Measurements from ENCODE around the gene ETV6.

The ETV6 gene

GRCh38 chr12:11757095-11757494 is 107.6 kb downstream of the ETV6 start:
- Mint-ChIP-seq H3K27me3 (no peaks in the 10 kb centered on the region), H3K27ac (peak overlapping the region; percentile 95), H3K9me3 (no peaks in the 10 kb centered on the region), H3K36me3 (peaks cover 22% of the 10 kb centered on the region), H3K4me1 (peaks cover 50% of the 10 kb centered on the region), H3K4me3 (no peak overlapping the region)
- ATAC-seq (ENCODE audit: low read depth) (no peak), DNase-seq (ENCODE audit: low spot score in 2 of 2) (no peak)

GRCh38 chr12:11757531-11757930 is 108.1 kb downstream of the ETV6 start:
- Mint-ChIP-seq H3K27ac (peak overlapping the region; percentile 95), H3K4me1 (peaks cover 51% of the 10 kb centered on the region), H3K36me3 (peaks cover 22% of the 10 kb centered on the region)

GRCh38 chr12:11758087-11758486 is 108.6 kb downstream of the ETV6 start:
- H3K4me3 Mint-ChIP-seq: no peak overlapping the region
- no peaks in the 10 kb centered on the region for H3K9me3 Mint-ChIP-seq
- H3K27me3 Mint-ChIP-seq: no peaks in the 10 kb centered on the region
- no peak for DNase-seq (ENCODE audit: low spot score in 2 of 2)
- peaks cover 51% of the 10 kb centered on the region for H3K4me1 Mint-ChIP-seq
- peak overlapping the region; percentile 95 for H3K27ac Mint-ChIP-seq
- peaks cover 18% of the 10 kb centered on the region for H3K36me3 Mint-ChIP-seq
- ATAC-seq (ENCODE audit: low read depth): no peak

More at GRCh38 chr12:11757531-11757930, 108.1 kb downstream of the ETV6 start:
- no peak for DNase-seq (ENCODE audit: low spot score in 2 of 2)
- H3K27me3 Mint-ChIP-seq: no peaks in the 10 kb centered on the region
- ATAC-seq (ENCODE audit: low read depth): no peak
- no peak overlapping the region for H3K4me3 Mint-ChIP-seq
- no peaks in the 10 kb centered on the region for H3K9me3 Mint-ChIP-seq

GRCh38 chr12:11758510-11759493 is 109.3 kb downstream of the ETV6 start:
- Mint-ChIP-seq H3K27me3 (no peaks in the 10 kb centered on the region), H3K36me3 (peaks cover 17% of the 10 kb centered on the region), H3K4me3 (peak overlapping the region; percentile 54), H3K4me1 (peaks cover 49% of the 10 kb centered on the region), H3K27ac (peak overlapping the region; percentile 95), H3K9me3 (no peaks in the 10 kb centered on the region)
- ATAC-seq (ENCODE audit: low read depth) (peak; percentile 80), DNase-seq (ENCODE audit: low spot score in 2 of 2) (peak; percentile 52 to 66)

- Mint-ChIP-seq H3K27ac (peak overlapping the region; percentile 95), H3K4me3 (peak overlapping the region; percentile 54), H3K27me3 (no peaks in the 10 kb centered on the region), H3K4me1 (peaks cover 53% of the 10 kb centered on the region), H3K9me3 (no peaks in the 10 kb centered on the region), H3K36me3 (peaks cover 13% of the 10 kb centered on the region)
- no peak for ATAC-seq (ENCODE audit: low read depth)
- no peak for DNase-seq (ENCODE audit: low spot score in 2 of 2)
Measured at GRCh38 chr12:11759494-11759878, 110.0 kb downstream of the ETV6 start.

- Mint-ChIP-seq H3K4me3 (peak overlapping the region; percentile 46), H3K4me1 (peaks cover 56% of the 10 kb centered on the region), H3K9me3 (no peaks in the 10 kb centered on the region), H3K27ac (peak overlapping the region; percentile 95), H3K27me3 (no peaks in the 10 kb centered on the region), H3K36me3 (peaks cover 9% of the 10 kb centered on the region)
- no peak for ATAC-seq (ENCODE audit: low read depth)
- no peak for DNase-seq (ENCODE audit: low spot score in 2 of 2)
Measured at GRCh38 chr12:11759899-11760298, 110.4 kb downstream of the ETV6 start.

- peak overlapping the region; percentile 28 for H3K4me3 Mint-ChIP-seq
- no peaks in the 10 kb centered on the region for H3K9me3 Mint-ChIP-seq
- DNase-seq (ENCODE audit: low spot score in 2 of 2): no peak
- peak overlapping the region; percentile 95 for H3K27ac Mint-ChIP-seq
- H3K36me3 Mint-ChIP-seq: peaks cover 3% of the 10 kb centered on the region
- peaks cover 66% of the 10 kb centered on the region for H3K4me1 Mint-ChIP-seq
- no peaks in the 10 kb centered on the region for H3K27me3 Mint-ChIP-seq
- ATAC-seq (ENCODE audit: low read depth): peak; percentile 19
Measured at GRCh38 chr12:11761869-11762567, 112.5 kb downstream of the ETV6 start.

- Mint-ChIP-seq H3K4me1 (peaks cover 69% of the 10 kb centered on the region), H3K27ac (peak overlapping the region; percentile 95), H3K4me3 (peak overlapping the region; percentile 54), H3K9me3 (no peaks in the 10 kb centered on the region), H3K36me3 (peaks cover 3% of the 10 kb centered on the region), H3K27me3 (no peaks in the 10 kb centered on the region)
- DNase-seq (ENCODE audit: low spot score in 2 of 2) (peak in 1 of 2 donors; percentile 33), ATAC-seq (ENCODE audit: low read depth) (peak; percentile 38)
Measured at GRCh38 chr12:11762723-11763326, 113.4 kb downstream of the ETV6 start.

GRCh38 chr12:11763760-11764520 is 114.5 kb downstream of the ETV6 start:
- Mint-ChIP-seq H3K27ac (peak overlapping the region; percentile 95), H3K4me3 (peak overlapping the region; percentile 16), H3K27me3 (no peaks in the 10 kb centered on the region), H3K9me3 (no peaks in the 10 kb centered on the region), H3K4me1 (peaks cover 64% of the 10 kb centered on the region), H3K36me3 (peaks cover 3% of the 10 kb centered on the region)
- ATAC-seq (ENCODE audit: low read depth) (no peak), DNase-seq (ENCODE audit: low spot score in 2 of 2) (no peak)

- Mint-ChIP-seq H3K27me3 (no peaks in the 10 kb centered on the region), H3K4me3 (peak overlapping the region; percentile 4), H3K36me3 (peaks cover 5% of the 10 kb centered on the region), H3K27ac (peak overlapping the region; percentile 95), H3K4me1 (peaks cover 60% of the 10 kb centered on the region), H3K9me3 (no peaks in the 10 kb centered on the region)
- ATAC-seq (ENCODE audit: low read depth) (no peak), DNase-seq (ENCODE audit: low spot score in 2 of 2) (no peak)
Measured at GRCh38 chr12:11764837-11765236, 115.4 kb downstream of the ETV6 start.

- H3K27me3 Mint-ChIP-seq: no peaks in the 10 kb centered on the region
- H3K4me3 Mint-ChIP-seq: peak overlapping the region; percentile 82
- H3K4me1 Mint-ChIP-seq: peaks cover 61% of the 10 kb centered on the region
- ATAC-seq (ENCODE audit: low read depth) (no peak), DNase-seq (ENCODE audit: low spot score in 2 of 2) (no peak)
- H3K27ac Mint-ChIP-seq: peak overlapping the region; percentile 95
- no peaks in the 10 kb centered on the region for H3K9me3 Mint-ChIP-seq
- peaks cover 2% of the 10 kb centered on the region for H3K36me3 Mint-ChIP-seq
Measured at GRCh38 chr12:11765421-11765816, 115.9 kb downstream of the ETV6 start.

GRCh38 chr12:11765817-11766794 is 116.6 kb downstream of the ETV6 start:
- H3K9me3 Mint-ChIP-seq: no peaks in the 10 kb centered on the region
- peaks cover 60% of the 10 kb centered on the region for H3K4me1 Mint-ChIP-seq
- DNase-seq (ENCODE audit: low spot score in 2 of 2) (peak; percentile 51 to 59), ATAC-seq (ENCODE audit: low read depth) (peak; percentile 84)
- no peaks in the 10 kb centered on the region for H3K27me3 Mint-ChIP-seq
- H3K36me3 Mint-ChIP-seq: peaks cover 4% of the 10 kb centered on the region
- peak overlapping the region; percentile 95 for H3K27ac Mint-ChIP-seq
- peak overlapping the region; percentile 82 for H3K4me3 Mint-ChIP-seq
